ENCODE results near the gene CITED2. TPM values are rescaled to one million over a fixed set of nuclear protein-coding genes. Genes with fewer than 3 reads are reported as not detected.

CITED2 gene
- total RNA-seq, 2 donors from 2014 or later, result 119 to 208 TPM

DNA sequence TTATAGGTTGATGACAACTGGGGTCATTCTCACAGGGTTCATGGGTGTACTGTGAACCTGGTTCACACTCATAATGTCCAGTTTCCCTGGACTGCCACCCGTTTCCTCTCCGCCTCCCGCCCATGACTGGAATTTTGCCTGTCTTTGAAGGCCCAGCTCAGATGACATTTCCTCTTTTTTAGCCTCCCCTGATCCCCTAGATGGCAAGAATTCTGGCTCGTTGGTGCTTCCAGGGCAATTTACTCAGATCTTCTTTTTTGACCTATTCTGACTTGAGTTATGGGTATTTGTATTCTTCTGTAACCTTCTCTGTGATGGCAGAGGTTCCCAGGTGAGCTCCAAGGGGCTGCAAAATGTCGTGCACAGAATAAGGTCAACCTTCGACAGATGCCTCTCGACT is 5.7 kb upstream of the CITED2 start:
- Histone ChIP-seq H3K27me3 (no peaks in the 10 kb centered on the region), H3K4me1 (peaks cover 0 to 13% of the 10 kb centered on the region in 2 donors), H3K36me3 (no peaks in the 10 kb centered on the region), H3K9me3 (peaks cover 0 to 6% of the 10 kb centered on the region in 2 donors), H3K4me3 (no peak overlapping the region), H3K27ac (peak overlapping the region in 1 of 2 donors; percentile 15)
- TF ChIP-seq, protein P1, sequence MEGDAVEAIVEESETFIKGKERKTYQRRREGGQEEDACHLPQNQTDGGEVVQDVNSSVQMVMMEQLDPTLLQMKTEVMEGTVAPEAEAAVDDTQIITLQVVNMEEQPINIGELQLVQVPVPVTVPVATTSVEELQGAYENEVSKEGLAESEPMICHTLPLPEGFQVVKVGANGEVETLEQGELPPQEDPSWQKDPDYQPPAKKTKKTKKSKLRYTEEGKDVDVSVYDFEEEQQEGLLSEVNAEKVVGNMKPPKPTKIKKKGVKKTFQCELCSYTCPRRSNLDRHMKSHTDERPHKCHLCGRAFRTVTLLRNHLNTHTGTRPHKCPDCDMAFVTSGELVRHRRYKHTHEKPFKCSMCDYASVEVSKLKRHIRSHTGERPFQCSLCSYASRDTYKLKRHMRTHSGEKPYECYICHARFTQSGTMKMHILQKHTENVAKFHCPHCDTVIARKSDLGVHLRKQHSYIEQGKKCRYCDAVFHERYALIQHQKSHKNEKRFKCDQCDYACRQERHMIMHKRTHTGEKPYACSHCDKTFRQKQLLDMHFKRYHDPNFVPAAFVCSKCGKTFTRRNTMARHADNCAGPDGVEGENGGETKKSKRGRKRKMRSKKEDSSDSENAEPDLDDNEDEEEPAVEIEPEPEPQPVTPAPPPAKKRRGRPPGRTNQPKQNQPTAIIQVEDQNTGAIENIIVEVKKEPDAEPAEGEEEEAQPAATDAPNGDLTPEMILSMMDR (IDR thresholded peaks at IDR 0.05), result no peak
- DNase-seq (ENCODE audit: low spot score), result no peak

DNA sequence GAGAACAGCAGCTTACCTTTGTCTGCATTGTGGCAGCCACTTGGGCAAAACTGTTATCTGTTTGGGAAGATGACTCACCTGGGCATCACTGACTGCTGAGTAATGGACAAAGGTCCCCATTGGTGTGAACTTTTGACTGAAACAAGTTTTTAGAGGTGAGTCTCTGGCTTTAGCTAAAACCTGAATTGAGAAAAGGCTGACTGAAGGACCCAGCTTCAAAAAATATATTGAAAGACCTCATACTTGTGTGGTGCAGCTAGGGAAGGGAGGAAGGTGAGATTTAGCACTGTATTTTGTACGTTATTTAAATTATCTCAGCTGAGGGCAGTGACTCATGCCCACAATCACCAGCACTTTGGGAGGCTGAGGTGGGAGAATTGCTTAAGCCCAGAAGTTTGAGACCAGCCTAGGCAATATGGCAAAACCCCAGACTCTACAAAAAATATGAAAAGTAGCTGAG is 4.5 kb upstream of the CITED2 start:
- H3K9me3 ChIP-seq, result peaks cover 0 to 6% of the 10 kb centered on the region in 2 donors
- no peak overlapping the region for H3K4me3 ChIP-seq
- no peak for DNase-seq (ENCODE audit: low spot score)
- peaks cover 0 to 13% of the 10 kb centered on the region in 2 donors for H3K4me1 ChIP-seq
- H3K27me3 ChIP-seq, result no peaks in the 10 kb centered on the region
- TF ChIP-seq, protein P1 (IDR thresholded peaks at IDR 0.05), result no peak
- H3K36me3 ChIP-seq, result peaks cover under 1% of the 10 kb centered on the region
- no peak overlapping the region for H3K27ac ChIP-seq

DNA sequence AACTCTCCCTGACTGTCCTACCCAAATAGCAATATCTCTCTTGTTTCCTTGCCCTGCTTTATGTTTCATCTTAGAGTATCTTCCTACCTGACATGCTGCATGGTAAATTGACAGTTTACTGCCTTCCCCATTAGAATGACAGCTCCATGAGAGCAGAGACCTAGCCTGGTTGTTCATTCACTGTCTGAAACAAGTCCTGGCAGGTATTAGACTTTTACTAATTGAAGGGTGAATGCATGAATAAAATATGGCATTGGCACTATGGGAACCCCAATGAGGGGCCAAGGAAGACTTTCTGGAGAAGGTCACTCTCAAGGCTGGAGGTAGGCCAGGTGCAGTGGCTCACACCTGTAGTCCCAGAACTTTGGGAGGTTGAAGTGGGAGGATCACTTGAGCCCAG is 3.8 kb upstream of the CITED2 start:
- TF ChIP-seq, protein P1 (IDR thresholded peaks at IDR 0.05), result no peak

DNA sequence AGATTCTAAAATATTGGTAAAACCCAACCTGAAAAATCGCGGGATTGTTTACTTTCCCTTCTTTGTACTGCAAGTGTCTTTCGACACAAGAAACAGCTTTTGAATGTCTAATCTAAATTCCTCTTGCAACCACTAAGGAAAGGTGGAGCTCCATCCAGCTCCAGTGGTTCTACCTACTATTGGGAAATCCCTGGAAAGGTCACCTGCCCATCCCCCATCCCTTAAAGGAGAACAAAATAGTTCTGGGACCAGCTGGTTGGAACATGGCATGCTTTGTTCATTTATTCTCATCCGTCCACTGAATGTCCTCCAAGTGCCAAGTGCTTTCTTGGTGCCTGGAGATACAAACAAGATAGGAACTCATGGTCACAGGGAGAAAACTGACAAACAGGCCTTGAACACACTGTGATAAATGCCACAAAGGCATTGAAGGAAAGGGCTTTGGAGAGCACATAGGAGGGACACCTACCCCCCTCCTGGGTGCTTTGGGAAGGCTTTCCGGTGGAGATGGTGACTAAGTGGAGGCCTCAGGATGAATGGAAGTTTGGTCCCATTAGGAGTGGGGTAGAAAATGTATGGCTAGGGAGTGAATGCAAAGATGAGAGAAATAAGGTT is 2.3 kb upstream of the CITED2 start:
- TF ChIP-seq, protein P1 (IDR thresholded peaks at IDR 0.05), result no peak
- DNase-seq (ENCODE audit: low spot score), result peak; percentile 75
- Histone ChIP-seq H3K4me1 (peaks cover 0 to 13% of the 10 kb centered on the region in 2 donors), H3K27ac (peak overlapping the region; percentile 94 to 96), H3K9me3 (no peaks in the 10 kb centered on the region), H3K4me3 (peak overlapping the region; percentile 84 to 87), H3K27me3 (no peaks in the 10 kb centered on the region), H3K36me3 (peaks cover 23% of the 10 kb centered on the region)

More for the DNA sequence above, 3.8 kb upstream of the CITED2 start:
- Histone ChIP-seq H3K4me1 (peaks cover 0 to 13% of the 10 kb centered on the region in 2 donors), H3K36me3 (peaks cover 7% of the 10 kb centered on the region), H3K4me3 (no peak overlapping the region), H3K27ac (no peak overlapping the region), H3K9me3 (peaks cover 0 to 6% of the 10 kb centered on the region in 2 donors), H3K27me3 (no peaks in the 10 kb centered on the region)
- DNase-seq (ENCODE audit: low spot score), result no peak

DNA sequence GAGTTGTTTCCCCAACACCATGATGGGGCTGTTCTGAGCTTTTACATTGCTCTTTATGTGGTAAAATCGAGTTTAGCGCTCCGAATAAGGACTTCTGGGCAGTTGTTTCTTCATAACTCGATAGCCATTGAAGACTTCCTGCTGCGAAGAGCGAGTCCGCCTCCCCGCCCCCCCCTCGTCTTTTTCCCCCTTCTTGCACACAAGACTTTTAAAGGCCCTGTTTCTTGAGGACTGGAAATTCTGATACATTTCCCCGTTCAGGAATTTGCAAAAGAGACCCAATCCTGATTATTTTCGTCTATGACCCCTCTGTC is 1.5 kb upstream of the CITED2 start:
- no peaks in the 10 kb centered on the region for H3K27me3 ChIP-seq
- TF ChIP-seq, protein P1 (IDR thresholded peaks at IDR 0.05), result no peak
- peak overlapping the region; percentile 94 to 96 for H3K27ac ChIP-seq
- H3K4me3 ChIP-seq, result peak overlapping the region; percentile 84 to 87
- peaks cover 0 to 13% of the 10 kb centered on the region in 2 donors for H3K4me1 ChIP-seq
- H3K36me3 ChIP-seq, result peaks cover 30% of the 10 kb centered on the region
- DNase-seq (ENCODE audit: low spot score), result no peak
- no peaks in the 10 kb centered on the region for H3K9me3 ChIP-seq

Measured in right atrium auricular region (tissue), 2 donors.